Germinal center (tissue), 1 donor: Measurements from ENCODE around the gene ABCB9.
A peak's percentile ranks its signal among the peaks of the same experiment; 100 is the strongest.
"Not testable (repeated sequence)": the region's sequence is repeated elsewhere in the genome, so short reads cannot be mapped to it uniquely, and the experiment has no call there.

Experiments used
- DNase-seq: peaks from one replicate; pipeline ENCODE4 v3.0.0; 2012; ENCODE audit warnings: mixed read lengths, low spot score

The ABCB9 gene

DNA sequence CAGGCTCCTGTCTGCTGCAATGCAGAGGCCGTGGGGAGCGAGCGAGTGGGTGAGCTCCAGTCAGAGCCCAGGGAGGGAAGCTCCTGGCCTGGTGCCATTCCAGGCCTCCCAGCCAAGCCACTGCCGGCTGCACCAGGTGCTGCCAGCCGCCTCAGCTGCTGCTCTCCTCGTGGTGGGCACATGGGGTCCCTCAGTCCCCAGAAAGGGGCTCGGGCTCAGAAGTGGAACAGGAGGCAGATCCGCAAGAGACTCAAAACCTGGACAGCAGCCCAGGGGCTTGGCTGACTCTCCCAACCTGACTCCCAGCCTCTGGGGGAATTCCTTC is 2.4 kb downstream of the ABCB9 start:
- no peak for DNase-seq

DNA sequence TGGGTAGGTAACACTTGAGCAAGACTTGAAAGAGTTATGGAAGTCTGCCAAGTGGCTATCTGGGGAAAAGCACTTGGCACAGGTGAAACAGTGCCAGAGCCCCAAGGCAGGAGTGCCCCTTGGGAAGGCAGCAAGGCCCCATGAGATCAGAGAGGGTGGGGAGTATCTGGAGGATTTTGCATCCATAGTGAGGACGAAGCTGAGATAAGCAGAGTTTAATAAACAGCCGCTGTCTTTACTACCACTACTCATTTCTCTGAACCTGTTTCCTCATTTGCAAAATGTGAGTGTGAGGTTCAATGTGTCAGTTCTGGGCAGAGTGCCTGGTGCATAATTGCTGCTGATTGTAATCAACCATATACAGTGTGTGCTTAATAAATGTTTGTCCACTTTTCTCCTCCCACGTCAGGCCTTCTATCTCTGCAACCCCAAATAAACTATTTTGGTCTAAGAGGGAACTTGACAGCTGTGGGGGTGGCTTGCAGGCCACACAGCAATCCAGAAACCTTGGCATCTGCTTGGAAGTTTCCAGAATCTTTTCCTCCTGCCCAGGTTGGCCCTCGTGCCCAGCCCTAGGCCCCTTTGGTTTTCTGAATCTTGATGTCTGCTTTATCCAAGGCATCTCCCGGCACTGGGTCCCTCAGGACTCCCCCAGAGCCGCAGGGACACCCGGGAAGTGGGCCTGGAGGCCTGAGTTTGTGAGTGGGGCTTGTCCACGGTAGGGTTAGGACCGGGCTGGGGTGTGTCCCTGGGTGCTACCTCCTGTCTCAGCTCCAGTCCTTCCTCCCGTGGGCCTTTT is 4.5 kb downstream of the ABCB9 start:
- no peak for DNase-seq

DNA sequence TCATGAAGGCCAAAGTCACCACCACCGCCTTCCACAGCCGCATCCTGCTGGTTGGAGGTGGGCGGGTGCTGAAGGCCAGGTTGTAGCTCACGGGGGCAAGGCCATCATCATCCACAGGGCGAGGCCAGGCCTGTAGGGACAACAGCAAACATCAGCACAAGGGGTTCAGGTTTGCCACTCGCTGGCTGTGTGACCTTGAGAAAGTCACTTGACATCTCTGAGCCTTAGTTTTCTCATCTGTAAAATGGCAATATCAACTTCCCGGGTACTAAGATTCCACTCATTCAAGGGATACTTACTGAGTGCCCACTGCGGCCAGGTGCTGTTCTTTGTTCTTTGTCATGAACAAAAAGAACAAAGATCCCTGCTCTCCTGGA is 6.1 kb downstream of the ABCB9 start:
- DNase-seq: no peak

DNA sequence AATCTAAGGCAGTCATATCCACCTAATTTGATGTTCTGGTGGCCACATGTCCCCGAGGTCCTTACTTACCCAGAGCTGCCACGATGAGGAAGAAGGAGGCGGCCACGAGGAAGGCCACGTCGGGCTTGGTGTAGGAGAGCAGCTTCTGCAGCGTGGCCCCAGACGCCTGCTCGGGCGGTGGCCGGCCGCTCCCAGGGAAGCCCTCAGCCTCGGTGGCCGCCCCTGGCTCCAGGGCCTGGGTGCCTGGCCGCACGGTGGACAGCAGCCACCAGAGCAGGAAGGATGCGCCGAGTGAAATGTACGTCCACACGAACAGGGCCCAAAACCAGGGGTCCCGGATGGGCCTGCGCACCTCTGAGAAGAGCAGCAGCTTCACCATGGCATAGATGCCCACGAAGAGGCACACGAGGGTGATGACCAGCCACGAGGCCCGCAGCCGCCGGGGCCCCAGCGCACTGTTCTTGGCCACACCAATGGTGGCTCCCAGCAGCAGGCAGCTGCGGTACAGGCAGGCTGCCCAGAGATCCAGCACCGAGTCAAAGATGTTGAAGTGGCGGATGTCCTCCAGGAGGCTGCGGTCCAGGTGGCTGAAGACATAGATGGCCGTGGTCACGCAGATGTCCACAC is 6.6 kb downstream of the ABCB9 start:
- no peak for DNase-seq

DNA sequence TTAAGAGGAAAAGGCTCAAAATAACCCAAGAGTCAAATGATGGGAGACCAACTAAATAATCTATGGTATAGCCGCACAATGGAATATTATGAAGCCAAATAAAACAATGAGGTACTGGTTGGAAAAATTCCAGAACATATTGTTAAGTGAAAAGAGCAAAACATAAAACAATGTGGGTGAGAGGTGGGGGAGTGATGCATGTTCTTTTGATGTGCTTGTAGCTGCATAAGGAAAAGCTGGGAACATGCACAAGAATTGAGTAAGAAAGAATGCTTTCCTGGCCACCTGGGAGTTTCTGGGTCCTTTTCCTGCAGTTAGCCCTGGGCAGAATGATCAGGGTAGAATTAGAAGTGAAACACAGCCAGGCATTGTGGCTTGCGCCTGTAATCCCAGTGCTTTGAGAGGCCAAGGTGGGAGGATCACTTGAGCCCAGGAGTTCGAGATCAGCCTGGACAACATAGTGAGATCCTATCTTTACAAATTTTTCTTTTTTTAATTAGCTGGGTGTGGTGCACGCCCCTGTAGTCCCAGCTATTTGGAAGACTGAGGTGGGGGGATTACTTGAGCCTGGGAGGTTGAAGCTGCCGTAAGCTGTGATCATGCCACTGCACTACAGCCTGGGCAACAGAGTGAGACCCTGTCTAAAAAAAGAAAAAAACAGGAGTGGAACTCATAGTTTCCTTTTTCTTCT is 7.9 kb downstream of the ABCB9 start:
- DNase-seq: no peak

DNA sequence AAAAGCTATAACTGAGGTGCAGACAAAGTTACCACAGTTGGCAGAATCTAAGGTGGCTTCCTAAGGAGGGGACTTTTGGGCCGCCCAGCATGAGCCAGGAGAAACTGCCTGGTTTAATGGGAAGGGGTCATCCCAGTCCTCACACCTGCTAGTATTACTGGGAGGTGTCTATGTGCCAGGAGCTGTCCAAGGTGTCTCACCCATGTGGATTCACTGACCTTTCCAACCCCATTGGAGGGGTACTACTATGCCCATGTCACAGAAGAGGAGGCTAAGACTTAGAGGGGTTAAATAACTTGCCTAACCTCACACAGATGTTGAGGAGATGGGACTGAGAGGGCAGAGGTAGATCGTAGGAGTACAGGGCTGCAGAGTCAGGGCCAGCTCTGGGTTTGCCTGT is 10.2 kb downstream of the ABCB9 start:
- DNase-seq: no peak

DNA sequence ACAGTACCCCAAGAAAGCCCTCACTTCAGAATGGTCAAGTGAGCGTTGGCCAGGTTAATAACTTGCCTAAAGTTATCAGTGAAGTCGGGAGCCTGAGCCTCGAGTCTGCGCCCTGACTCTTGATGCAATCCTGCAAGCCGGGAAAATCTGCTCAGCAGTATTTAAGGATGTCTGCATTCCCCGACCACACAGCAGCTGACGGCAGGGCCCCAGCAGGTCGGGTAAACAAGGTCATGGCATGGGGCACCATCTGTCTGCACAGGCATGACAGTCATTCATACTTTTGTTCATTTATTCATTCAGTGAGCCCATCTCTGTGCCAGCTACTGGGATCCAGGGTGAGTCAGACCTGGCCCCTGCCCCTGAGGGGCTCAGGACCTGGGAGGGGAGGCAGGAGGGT is 11.1 kb downstream of the ABCB9 start:
- no peak for DNase-seq

DNA sequence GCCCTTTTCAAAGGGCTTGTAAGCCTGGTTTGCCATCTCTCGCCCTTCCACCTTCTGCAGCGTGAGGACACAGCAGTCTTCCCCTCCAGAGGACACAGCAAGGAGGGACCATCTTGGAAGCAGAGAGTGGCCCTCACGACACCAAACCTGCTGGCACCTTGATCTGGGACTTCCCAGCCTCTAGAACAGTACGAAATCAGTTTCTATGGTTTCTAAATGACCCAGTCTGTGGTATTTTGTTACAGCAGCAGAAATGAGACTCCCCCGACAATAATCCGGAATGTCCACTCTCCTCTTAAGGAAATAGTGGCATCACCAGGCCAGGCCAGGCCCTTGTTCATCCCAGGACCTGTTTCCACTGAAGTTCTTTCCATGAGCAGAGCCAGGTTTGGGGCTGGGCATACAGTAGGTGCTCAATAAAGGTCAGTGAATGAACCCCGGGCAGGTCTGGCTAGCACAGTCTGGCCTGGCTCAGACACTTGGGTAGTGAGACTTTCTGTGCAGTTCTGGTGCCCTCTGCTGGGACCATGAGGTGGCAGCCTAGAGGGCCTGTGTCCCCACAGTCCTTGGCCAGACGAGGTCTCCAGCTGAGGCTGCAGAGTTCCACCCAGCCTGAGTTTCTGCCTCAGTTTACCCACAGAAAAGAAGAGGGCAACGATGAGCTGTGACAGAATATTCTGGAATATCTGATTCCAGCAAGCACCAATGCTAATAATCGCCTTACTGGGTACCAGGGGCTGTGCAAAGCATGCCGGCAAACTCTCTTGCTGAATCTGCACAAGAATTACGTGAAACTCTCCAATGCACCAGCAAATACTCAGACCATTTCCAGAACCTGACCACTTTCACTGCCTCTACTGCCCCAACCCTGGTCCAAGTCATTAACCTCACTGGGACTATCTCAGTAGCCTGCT is 14.0 kb downstream of the ABCB9 start:
- peak; percentile 78 for DNase-seq

DNA sequence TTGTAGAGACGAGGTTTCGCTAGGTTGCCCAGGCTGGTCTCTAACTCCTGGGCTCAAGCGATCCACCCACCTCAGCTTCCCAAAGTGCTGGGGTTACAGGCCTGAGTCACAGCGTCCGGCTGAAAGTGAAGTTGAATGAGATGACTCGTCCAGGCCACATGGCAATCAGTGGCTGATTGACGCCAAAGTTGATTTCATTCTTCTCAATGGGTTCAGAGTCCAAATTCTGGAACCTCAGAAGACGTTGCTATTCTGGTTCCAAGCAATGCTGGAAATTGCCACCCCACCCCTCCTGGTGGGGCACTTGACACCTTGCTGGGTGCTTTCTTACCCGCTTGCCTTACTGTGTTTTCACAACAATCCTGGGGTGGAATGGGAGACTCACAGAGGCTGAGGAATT is 14.9 kb downstream of the ABCB9 start:
- no peak for DNase-seq

DNA sequence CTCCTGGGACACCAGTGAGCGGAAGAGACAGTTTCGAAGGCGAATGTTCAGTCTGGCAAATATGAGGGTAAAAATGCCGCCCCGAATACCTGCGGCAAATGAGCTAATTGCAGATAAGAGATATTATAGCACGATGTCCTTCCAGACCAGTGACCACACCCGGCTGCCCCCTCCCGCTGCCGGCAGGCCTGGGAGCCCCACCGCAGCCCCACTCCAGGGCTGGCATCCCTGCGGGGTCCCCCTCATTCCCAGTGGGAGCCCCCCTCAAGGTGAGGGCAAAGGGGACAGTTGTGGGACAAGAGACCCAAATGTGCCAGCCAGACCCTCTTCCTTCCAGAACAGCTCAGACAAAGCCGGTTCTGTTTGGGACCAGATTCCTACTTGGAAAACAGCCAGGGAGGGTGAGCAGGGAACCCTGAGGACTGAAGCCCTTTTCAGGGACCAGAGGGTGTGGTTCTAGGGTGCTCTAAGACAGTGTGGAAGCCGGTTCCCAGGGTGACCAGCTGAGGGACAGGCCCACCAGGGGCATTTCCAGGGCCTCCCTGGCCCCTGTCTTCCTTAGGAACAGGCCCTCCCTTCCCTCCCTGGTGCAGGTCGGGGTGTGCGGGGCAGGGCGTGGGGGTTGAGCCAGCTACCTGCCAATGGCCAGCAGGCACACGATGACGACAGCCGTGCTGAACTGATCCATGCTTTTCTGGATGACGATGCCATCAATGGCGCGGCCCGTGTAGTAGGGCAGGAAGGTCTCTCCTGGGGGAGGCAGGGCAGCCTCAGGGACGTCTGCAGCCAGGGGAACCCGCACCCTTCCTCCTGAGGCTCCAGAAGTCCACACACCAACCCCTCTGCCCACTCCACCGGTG is 16.2 kb downstream of the ABCB9 start:
- no peak for DNase-seq

DNA sequence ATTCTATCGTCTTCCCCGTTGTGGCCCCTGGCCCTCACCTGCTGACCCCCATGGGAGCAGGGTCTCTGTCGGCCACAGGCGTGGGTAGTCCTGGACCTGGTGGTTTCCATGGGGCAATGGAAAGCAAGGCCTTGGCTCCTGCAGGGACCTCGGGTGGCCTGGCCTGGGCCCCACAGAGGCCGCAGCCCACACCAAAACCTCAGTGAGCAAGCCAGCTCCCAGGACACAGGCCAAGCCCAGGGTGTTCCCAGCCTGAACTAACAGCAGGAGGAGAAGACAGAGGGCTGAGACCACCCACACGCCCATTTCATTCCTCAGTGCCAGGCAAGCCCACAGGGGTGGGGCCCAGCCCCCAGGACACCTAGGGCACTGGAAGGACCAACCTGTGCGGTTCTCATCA is 16.9 kb downstream of the ABCB9 start:
- no peak for DNase-seq

DNA sequence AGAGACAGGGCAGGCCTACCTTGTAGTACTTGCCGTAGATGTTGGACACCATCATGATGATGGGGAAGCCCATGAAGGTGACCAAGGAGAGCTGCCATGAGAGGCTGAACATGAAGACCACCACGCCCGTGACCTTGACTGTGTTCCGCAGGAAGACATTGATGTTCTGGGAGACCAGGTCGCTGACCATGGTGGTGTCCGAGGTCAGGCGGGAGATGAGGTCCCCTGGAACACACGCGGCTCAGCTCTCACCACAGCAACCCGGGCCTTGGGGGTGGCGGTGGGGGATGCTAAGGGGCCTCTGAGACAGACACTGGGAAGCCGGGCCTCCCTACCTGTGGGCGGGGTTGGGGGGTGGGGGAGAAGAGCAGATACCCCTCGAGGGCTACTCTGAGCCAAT is 17.7 kb downstream of the ABCB9 start:
- DNase-seq: no peak

DNA sequence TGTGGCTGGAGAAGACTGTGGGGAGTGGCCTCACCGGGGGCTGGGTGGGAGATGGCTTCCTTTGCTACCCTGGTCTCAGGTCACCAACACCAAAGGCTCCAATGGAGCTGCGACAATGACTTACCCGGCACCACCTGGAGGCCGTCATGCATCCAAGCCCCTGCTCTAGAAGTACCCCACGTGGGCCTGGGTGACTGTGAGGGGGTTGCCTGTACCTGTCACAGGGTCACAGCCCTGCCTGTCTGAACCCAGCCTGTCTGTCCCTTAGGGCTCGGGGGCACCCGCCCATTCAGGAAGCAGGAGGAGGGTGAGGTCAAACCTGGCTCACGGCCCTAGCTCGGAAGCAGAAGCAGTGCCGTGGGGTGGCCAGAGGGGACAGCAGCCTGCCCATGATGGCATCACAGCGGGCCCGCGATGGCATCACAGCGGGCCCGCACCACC is 18.9 kb downstream of the ABCB9 start:
- no peak for DNase-seq

DNA sequence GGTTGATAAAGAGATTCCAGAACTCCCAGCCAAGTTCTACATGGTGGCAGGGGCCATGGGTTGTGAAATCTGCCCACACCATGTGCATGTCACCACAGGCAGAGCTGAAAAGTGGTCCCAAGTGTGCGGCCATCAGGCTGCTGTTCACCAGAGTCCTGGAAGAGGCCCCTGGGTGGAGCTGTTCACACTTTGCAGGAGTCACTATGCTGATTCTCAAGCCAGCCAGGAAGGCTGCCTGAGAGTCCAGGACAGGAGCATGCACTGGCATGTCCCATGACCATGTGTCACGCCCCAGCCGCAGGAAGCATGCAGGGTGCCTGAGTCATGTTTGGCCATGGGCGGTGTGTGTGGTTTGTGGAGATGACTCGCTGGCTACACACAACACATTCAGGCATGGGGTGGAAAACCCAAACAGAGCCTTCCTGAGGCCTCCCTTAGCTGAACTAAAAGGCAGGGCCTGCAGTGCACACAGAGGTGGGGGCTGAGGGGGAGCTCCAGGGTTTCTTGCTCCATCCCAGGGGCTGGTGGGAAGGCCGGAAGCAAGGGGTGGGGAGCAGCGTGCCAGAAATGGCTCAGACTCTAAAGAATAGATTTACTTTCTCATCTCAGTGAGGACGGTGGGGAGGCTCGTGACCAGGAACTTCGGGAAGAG is 19.4 kb downstream of the ABCB9 start:
- DNase-seq: no peak

DNA sequence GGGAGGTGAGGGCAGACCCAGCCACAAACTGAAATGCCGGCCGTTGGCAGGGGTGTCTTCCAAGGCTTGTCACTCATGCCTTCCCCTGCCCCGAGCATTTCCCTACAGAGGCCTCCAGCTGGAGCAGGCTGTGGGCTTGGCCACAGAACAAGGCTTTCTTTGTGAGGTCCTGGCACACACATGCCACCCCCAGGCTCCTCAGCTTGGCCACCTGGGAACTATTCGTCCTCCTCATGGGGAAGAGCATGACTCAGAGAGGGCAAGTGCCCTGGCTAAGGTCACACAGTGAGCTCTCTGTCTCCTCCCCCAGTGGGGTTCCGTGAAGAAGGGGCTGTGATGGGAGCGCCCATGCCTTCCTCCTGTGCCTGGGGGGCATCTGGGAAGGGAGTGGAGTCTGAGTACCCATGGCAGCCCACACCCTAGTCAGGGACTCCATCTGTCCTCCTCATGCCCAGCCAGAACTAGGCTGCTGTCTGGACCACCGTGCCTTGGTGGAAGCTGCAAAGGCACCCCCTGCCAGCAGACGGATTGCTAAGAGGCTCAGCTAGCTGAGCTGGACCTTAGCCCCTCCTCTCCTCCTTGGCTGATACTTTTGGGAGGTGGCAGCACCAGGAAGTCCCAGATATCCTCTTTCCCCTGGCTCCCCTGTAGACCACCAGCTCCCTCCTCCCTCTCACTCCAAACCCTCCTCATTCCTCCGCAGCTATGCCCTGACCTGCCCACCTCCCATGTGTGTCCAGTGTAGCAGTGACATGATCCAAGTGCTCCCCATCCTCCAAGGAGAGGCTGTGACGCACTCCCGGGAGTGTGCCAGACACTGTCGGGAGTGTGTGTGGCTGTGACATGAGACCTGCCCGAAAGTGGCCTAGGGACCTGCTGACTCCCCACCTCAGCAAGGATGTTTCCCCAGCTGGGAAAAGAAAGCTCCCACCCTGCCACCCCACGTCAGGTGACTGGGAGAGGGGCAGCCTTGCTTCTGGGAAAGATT is 21.4 kb downstream of the ABCB9 start:
- no peak for DNase-seq

DNA sequence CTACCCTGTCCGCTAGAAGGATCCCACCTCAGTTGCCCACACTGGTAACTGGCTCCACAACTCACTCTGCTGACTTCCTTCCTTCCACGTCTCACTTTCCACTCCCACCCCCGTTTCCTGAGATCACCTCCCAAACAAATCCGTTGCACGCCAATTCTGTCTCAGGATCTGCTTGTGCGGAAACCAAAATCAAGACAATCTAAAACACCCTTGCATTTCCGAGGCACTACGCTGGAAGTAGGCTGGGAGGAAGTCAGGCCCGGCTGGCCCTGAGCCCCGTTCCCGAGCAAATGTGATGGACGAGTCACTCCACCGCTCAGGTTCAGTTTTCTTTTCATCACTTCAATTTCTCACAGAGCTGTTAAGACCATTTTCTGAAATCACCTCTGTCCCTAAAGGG is 23.1 kb downstream of the ABCB9 start:
- DNase-seq: no peak

DNA sequence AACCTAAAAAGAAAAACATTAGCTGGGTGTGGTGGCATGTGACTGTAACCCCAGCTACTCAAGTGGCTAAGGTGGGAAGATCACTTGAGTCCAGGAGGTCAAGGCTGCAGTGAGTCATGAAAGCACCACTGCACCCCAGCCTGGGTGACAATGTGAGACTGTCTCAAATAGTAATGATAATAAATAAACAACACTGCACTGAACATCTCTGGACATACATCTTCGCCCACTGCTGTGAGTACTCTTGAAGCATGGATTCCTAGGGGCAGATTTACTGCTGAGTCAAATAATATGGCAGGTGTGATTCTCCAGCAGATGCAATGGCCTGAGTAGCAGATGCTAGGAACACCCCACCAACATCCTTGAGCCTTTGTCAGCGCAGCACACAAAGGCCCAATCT is 23.6 kb downstream of the ABCB9 start:
- DNase-seq: no peak

DNA sequence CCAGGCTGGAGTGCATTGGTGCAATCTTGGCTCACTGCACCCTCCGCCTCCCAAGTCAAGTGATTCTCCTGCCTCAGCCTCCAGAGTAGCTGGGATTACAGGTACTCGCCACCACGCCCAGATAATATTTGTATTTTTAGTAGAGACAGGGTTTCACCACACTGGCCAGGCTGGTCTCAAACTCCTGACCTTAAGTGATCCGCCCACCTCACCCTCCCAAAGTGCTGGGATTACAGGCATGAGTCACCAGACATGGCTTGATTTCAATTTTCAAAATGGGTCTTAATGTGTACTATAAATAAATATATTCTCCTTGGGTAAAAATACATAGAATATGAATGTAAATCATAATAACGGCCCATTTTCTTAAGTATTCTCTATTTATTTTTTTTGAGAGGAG is 24.9 kb downstream of the ABCB9 start:
- DNase-seq: not testable (repeated sequence)

DNA sequence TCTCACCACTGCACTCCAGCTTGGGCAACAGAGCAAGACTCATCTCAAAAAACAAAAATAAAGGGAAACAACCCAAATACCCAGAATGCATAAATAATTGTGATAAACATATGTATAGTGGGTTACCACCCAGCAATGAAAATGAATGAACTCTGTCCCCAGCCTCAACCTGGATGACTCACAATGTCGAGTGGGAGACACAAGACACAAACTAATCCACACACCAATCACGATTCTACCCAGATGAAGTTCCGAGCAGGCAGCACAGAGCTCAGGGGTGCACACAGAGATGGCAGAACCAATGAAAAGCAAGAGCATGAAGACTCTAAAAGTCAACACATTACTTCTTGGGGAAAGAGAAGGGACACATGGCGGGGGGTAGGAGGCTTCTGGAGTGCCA is 27.1 kb downstream of the ABCB9 start:
- no peak for DNase-seq

DNA sequence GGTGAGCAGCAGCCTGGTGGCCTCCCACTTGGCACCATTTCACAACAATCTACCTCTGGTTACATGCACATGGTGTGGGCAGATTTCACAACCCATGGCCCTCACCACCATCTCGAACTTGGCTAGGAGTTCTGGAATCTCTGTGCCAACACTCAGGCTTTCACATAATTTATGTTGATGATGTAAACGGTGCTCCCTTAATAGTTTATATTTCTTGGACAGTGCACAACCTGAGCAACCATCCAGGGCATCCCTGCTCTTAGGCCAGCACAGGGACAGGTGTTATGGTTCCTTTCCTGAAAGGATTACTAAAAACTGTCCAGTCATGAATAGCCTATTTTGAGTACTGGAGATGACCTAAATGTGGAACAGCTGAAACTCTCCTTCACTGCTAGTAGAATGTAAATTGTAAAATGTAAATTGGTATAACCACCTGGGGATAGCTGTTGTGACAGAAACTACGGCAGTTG is 28.6 kb downstream of the ABCB9 start:
- no peak for DNase-seq
